ENCODE measurements around the gene ZNRF3.

Gene ZNRF3

DNA sequence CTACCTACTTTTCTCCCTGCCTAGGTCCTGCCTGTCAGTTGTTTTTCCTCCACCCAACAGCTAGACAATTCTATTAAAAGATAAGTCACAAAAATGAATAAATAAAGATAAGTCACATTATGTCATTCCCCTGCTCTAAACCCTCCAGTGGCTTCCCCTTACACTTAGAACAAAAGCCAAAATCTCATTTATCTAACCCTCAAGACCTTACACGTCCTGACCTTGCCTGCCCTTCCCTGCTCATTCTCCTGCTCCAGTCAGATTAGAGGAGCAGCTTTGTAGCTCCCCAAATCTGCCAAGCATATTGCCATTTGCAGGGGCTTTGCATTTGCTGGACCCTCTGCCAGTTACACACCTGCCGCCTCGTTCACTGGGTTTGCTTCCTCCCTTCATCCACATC, 206.1 kb downstream of the ZNRF3 start:
- no peak for DNase-seq (ENCODE audit: low read depth)
- H3K4me3 ChIP-seq (ENCODE audit: low read depth, low read length) = no peak overlapping the region

DNA sequence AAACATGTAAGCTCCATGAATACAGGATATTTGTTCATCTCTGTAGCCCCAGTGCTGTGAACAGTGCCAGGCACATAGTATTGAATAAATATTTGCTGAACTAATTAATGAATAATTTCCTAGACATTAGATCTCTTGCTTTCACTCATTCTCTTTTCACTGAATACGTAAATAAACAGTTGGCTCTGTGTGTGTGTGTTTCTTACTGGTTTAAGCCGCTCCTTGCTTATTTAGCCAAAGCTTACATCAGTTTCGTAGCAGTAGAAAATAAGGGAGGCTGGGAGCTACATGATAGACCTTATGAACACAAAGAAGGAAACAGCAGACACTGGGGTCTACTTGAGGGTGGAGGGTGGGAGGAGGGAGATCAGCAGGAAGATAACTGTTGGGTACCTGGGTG, 206.7 kb downstream of the ZNRF3 start:
- no peak overlapping the region for H3K4me3 ChIP-seq (ENCODE audit: low read depth, low read length)
- DNase-seq (ENCODE audit: low read depth) = no peak

DNA sequence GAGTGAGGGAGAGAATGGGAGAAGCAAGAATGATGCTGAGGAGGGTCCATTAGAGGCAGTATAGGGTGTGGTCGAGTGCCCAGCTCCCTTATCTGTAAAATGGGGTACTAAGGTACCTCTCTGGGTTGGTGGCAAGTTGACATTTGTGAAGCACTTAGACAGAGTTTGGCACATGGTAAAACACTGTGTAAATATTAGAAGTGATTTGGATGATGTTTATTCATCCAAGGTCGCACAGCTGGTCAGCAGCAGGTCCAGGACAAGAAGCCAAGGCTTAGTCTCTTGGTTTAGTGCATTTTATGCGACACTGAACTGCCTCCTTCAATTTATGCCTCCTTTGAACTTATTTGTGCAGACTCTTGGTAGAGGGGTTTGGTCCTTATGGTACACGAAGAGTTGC, 208.9 kb downstream of the ZNRF3 start:
- no peak overlapping the region for H3K4me3 ChIP-seq (ENCODE audit: low read depth, low read length)
- no peak for DNase-seq (ENCODE audit: low read depth)

DNA sequence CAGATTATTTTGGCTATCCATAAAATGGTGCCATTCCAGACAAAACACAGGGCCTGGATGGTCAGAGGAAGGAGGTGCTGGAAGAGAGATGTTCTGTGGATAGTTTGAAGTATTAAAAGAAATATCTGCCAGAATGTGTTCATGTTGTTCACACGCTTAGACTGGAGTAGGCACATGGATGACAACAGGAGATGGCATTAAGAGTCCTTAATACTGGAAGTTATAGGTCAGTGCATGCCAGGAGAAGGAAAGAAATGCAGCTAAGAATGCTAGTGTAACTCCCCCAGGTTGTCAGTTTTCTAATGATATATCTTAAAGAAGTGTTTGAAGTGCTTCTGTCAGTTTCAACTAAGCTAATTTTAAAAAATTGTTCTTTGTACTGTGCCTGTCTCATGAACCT, 209.7 kb downstream of the ZNRF3 start:
- H3K4me3 ChIP-seq (ENCODE audit: low read depth, low read length) = no peak overlapping the region
- no peak for DNase-seq (ENCODE audit: low read depth)

DNA sequence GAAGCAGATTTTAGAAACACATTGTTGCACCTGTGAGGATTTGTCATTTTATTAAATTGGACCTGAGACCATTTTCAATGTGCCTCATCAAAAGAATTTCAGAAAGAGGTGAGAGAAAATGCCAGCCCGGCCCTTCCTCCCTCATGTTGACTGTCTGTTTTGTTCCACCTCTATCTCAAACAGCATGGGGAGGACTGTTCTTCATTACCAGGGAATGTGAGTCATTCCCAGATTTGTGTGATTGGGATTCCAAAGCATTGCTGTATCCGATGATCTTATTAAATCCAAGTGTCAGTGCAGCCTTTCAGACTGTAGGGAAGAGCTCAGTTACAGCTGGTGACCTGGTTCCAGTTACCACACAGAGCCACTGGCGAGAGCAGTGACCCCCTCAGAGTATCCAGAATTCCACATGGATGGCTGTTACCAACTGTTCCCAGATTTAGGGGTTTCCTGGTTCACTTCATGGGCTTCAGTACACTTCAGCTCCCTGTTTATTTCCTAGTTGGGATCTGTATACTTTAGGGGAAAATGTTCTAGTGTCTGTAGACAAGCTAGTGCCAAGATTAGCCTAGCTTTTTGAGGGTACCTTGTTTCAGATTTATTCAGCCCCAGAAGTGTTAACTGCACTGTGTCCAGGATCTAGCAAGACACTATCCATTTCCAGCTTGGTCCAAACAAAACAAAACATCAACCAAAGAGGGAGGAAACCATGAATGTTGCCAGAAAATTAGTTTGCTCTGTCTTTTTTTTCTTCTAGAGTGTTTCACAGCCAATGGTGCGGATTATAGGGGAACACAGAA, 210.3 kb downstream of the ZNRF3 start:
- no peak for DNase-seq (ENCODE audit: low read depth)
- no peak overlapping the region for H3K4me3 ChIP-seq (ENCODE audit: low read depth, low read length)

DNA sequence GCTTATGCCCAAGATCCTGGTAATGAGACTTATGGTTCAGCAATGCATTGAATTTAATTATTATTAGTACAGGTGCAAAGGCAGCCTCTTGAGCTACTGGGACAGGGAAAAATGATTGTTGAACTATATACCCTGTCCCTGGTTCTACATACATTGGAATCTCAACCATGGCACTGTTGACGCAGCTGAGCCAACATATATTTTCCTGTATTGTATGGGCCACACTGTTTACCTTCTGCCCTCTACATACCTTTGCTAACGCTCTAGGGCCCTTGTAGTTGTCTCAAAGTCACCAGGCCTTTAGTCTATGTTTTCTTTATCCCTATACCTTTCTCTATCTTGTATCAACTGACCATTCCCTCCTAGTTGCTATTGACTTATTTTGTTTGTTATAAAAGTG, 212.1 kb downstream of the ZNRF3 start:
- DNase-seq (ENCODE audit: low read depth) = no peak
- H3K4me3 ChIP-seq (ENCODE audit: low read depth, low read length) = no peak overlapping the region

DNA sequence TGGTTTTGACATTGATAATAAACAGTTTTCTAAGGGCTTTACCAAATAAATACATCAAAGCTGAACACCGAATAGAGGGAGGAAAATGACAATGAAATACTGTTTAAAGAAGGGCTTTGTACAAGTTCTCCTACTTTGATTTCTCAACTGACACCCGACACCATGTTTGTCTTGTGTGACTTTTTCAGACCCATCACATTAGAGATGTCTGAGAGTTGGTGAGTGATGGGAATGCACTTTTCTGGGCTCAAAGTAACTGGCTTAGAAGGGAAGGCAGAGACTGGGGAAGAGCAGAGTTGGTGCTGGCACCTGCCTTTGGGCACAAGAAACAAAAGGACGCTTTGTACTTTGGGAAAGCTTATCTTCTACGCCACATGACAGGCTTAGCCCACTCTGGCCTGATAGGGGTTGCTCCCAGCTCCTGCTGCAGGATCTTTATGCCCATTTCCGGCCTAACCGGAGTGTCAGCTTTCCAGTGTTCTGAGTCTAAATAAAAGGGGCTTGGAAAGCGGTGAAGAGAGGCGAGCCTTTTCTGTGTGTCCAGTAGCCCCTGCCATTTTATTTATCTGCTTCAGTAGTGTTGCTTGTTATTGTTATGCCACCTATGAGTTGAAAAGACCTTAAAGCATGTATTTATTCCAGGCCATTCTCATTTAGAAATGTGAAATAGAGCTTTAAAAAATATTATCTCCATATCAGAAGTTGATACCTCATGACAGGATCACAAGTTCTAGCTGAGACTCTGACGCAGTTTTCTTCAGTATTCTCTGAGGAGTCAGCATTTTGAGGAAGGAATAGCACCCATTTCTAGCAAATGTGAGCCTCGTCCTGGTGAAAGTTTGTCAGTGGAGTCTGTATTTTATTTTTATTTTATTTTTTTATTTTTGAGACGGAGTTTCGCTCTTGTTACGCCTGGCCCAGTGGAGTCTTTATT, 213.6 kb downstream of the ZNRF3 start:
- no peak for DNase-seq (ENCODE audit: low read depth)
- no peak overlapping the region for H3K4me3 ChIP-seq (ENCODE audit: low read depth, low read length)

DNA sequence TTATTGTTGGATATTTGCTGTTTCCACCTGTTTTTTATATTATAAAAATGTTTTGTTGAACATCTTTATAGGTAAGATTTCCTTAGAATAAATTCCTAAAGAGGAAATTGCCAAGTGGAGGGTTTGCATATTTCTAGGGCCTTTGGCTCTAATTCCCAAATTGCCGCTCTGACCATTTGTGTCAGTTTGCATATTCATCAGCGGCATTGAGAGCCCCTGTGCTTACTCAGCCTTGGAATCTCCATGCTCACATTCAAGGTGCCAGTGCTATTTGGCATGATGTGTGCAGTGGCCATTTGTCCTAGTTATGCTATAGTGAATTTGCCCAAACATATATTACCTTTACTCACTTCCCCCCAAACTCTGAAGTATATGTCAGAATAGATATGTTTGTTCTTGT, 214.9 kb downstream of the ZNRF3 start:
- H3K4me3 ChIP-seq (ENCODE audit: low read depth, low read length) = no peak overlapping the region
- DNase-seq (ENCODE audit: low read depth) = no peak

DNA sequence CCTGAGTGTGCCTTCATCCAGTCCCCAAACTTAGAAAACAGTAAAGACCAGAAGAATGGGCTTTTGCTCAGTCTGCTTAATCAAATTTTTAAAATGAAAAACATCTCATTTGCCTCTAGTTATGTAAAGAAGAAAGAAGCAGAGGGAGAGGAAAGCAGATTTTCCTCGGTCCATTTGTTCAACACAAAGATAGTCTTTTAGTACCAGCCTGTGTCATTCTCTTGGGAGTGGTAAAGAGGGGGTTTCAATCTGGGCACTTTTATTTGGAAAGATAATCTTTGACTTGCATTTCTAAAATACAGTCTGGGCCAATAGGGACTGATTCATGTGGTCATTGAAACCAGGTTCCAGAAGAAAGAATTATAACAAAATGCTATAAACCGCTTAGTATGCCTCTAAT, 218.9 kb downstream of the ZNRF3 start:
- no peak overlapping the region for H3K4me3 ChIP-seq (ENCODE audit: low read depth, low read length)
- DNase-seq (ENCODE audit: low read depth) = no peak

DNA sequence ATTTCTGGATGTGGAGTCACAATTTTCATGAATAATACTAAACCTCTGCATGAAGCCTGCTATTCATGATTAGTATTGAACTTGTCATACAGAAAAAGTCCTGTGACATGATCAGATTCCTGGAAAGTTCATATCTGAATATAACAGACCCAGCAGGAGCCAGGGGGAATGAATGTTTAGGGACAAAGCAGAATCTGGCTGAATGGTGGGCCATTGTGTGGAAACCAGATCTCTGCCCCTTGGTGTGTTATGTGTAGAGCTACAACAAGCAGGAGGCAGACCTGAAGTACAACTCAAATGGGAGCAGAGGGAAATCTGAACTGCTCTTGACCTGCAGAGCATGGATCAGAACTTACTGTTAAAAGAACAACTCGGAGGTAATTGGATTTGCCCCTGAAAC, 219.7 kb downstream of the ZNRF3 start:
- no peak for DNase-seq (ENCODE audit: low read depth)
- H3K4me3 ChIP-seq (ENCODE audit: low read depth, low read length) = no peak overlapping the region

DNA sequence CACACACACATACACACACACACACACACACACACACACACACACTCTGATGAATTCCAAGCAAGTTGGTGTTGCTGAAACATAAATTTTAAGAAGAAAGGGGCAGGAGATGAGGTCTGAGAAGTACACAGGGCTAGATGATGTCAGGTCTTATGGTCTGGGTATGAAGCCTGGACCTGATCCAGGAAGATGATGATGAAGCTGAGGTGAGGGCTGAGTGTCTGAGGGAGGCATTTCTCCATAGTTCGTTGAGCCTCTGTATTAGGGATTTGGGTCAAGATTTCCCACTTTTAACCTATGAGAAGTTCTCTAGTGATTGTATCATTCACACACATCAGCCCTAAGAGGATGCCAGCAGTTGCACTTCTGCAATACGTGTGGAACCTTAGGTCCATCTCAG, 222.1 kb downstream of the ZNRF3 start:
- H3K4me3 ChIP-seq (ENCODE audit: low read depth, low read length) = no peak overlapping the region
- DNase-seq (ENCODE audit: low read depth) = no peak

DNA sequence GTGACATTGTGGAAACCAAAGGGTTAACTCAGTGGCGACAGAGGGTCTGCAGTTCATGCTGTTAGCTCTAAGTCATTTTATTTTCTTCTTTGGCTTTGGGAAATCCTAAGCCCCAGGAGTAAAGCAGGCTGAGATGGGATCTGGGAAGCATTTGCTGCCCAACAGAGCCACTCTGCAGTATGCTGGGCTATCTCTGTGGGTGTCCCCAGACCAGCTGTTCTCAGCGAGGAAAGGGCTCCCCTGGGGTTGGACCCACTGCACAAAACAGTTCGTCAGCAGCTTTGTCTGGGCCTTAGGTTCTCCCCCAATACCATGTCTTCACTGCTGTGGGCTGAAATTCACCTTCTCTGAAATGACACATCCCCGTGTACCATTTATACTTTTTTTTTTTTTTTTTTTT, 223.5 kb downstream of the ZNRF3 start:
- no peak overlapping the region for H3K4me3 ChIP-seq (ENCODE audit: low read depth, low read length)
- DNase-seq (ENCODE audit: low read depth) = no peak
